SU-DHL-6 (cell line): ENCODE results near the gene TSPAN1.

Source experiments
- CTCF ChIP-seq: fragments of 200-600 bp; sonication (generic); IDR thresholded peaks from one replicate; pipeline ENCODE4 v1.5.1; 2017; ENCODE audit warnings: antibody characterized with exemption, mild to moderate bottlenecking, low read length, moderate library complexity; ENCODE audit not compliant: insufficient read depth, poor library complexity, severe bottlenecking
- EZH2phosphoT487 ChIP-seq: fragments of 200-600 bp; sonication (generic), shearing (Covaris generic); conservative IDR thresholded peaks from 2 replicates; pipeline ENCODE4 v1.6.1; 2018; ENCODE audit warnings: mild to moderate bottlenecking, antibody characterized with exemption, low read length, moderate library complexity, mixed read lengths

GRCh38 chr1:46158312-46159281 lies 16.3 kb upstream of the TSPAN1 start:
- TF ChIP-seq CTCF (no peak), EZH2phosphoT487 (no peak)
